Astrocyte (in vitro differentiated cells and primary cell): Measurements from ENCODE around the gene WDPCP.

ENCODE experiments used
- CTCF ChIP-seq: IDR thresholded peaks from 2 replicates; pipeline ENCODE4 v1.5.1; 2011; ENCODE audit warnings: low read depth, mild to moderate bottlenecking, inconsistent platforms, low read length, moderate library complexity; ENCODE audit not compliant: insufficient read depth
- EZH2 ChIP-seq: IDR thresholded peaks from 2 replicates; pipeline ENCODE4 v1.6.1; 2012; ENCODE audit warnings: mild to moderate bottlenecking, low read length, inconsistent platforms; ENCODE audit not compliant: insufficient read depth

GRCh38 chr2:63310614-63311013 lies 277.7 kb downstream of the WDPCP start:
- TF ChIP-seq CTCF (no peak), EZH2 (no peak)
